KMS-11 (cell line): ENCODE results near the gene FBXO41.

Experiments used
- H2AFZ ChIP-seq: fragments of 200-600 bp; sonication (generic); 2 replicates; pipeline ENCODE4 v1.6.1; 2016; ENCODE audit warnings: antibody characterized with exemption, mixed run types, low read depth
- H3K27ac ChIP-seq: fragments of 200-600 bp; sonication (generic); 2 replicates; pipeline ENCODE4 v1.6.1; 2016; ENCODE audit warnings: mild to moderate bottlenecking, mixed run types
- H3K27me3 ChIP-seq: fragments of 200-600 bp; sonication (generic); 2 replicates; pipeline ENCODE4 v1.6.1; 2017; ENCODE audit warnings: mild to moderate bottlenecking, low read depth, mixed run types, moderate library complexity; ENCODE audit not compliant: insufficient read depth
- H3K36me3 ChIP-seq: fragments of 200-600 bp; sonication (generic); 2 replicates; pipeline ENCODE4 v1.6.1; 2017; ENCODE audit warnings: mild to moderate bottlenecking, mixed run types; ENCODE audit not compliant: insufficient read depth
- H3K4me1 ChIP-seq: fragments of 200-600 bp; sonication (generic); 2 replicates; pipeline ENCODE4 v1.6.1; 2016; ENCODE audit warnings: mild to moderate bottlenecking, low read depth, mixed run types; ENCODE audit not compliant: poor library complexity, severe bottlenecking
- H3K4me2 ChIP-seq: fragments of 200-600 bp; sonication (generic); 2 replicates; pipeline ENCODE4 v1.7.0; 2016; ENCODE audit warnings: mild to moderate bottlenecking, mixed run types
- H3K4me3 ChIP-seq: fragments of 200-600 bp; sonication (generic); IDR thresholded peaks from 2 replicates; pipeline ENCODE4 v1.6.1; 2017; ENCODE audit warnings: low read depth, low read length, mixed read lengths; ENCODE audit not compliant: insufficient read depth
- H3K79me2 ChIP-seq: fragments of 200-600 bp; sonication (generic); 2 replicates; pipeline ENCODE4 v1.6.1; 2016; ENCODE audit warnings: low read depth, mixed run types; ENCODE audit not compliant: insufficient read depth
- H3K9ac ChIP-seq: fragments of 200-600 bp; sonication (generic); 2 replicates; pipeline ENCODE4 v1.6.1; 2016; ENCODE audit warnings: mild to moderate bottlenecking, mixed run types
- H4K20me1 ChIP-seq: fragments of 200-600 bp; sonication (generic); 2 replicates; pipeline ENCODE4 v1.6.1; 2016; ENCODE audit warnings: mild to moderate bottlenecking, mixed run types; ENCODE audit not compliant: insufficient read depth
- TF ChIP-seq, protein P1 (sequence below): fragments of 200-600 bp; sonication (generic); conservative IDR thresholded peaks from 2 replicates; pipeline ENCODE4 v1.6.1; 2017; ENCODE audit warnings: low read depth, mild to moderate bottlenecking, antibody characterized with exemption, low read length, moderate library complexity, mixed read lengths

FBXO41 gene

DNA sequence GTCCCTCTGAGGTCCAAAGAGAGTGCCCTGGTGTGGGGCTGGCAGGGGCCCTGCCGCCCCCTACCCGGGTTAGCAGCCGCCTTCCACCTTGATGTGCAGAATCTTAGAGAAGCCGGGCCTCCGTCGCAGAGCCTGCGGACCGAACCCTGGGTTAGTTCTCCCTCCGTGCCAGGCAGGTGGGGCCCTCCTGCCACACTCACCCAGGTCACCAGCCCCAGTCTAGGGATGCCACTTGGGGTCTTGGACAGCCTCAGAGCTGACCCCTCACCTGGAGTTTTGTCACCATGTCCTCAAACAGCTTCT is 25.4 kb downstream of the FBXO41 start:
- Histone ChIP-seq H3K27me3 (no peaks in the 10 kb centered on the region), H3K4me1 (no peaks in the 10 kb centered on the region), H4K20me1 (no peaks in the 10 kb centered on the region), H3K36me3 (peaks cover 4% of the 10 kb centered on the region; the same call in 1 of the 2 replicates), H3K79me2 (no peaks in the 10 kb centered on the region), H3K4me3 (no peak overlapping the region), H3K27ac (no peak overlapping the region), H3K4me2 (no peak overlapping the region), H3K9ac (no peak overlapping the region), H2AFZ (no peak overlapping the region)
- TF ChIP-seq, protein P1, sequence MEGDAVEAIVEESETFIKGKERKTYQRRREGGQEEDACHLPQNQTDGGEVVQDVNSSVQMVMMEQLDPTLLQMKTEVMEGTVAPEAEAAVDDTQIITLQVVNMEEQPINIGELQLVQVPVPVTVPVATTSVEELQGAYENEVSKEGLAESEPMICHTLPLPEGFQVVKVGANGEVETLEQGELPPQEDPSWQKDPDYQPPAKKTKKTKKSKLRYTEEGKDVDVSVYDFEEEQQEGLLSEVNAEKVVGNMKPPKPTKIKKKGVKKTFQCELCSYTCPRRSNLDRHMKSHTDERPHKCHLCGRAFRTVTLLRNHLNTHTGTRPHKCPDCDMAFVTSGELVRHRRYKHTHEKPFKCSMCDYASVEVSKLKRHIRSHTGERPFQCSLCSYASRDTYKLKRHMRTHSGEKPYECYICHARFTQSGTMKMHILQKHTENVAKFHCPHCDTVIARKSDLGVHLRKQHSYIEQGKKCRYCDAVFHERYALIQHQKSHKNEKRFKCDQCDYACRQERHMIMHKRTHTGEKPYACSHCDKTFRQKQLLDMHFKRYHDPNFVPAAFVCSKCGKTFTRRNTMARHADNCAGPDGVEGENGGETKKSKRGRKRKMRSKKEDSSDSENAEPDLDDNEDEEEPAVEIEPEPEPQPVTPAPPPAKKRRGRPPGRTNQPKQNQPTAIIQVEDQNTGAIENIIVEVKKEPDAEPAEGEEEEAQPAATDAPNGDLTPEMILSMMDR = no peak

DNA sequence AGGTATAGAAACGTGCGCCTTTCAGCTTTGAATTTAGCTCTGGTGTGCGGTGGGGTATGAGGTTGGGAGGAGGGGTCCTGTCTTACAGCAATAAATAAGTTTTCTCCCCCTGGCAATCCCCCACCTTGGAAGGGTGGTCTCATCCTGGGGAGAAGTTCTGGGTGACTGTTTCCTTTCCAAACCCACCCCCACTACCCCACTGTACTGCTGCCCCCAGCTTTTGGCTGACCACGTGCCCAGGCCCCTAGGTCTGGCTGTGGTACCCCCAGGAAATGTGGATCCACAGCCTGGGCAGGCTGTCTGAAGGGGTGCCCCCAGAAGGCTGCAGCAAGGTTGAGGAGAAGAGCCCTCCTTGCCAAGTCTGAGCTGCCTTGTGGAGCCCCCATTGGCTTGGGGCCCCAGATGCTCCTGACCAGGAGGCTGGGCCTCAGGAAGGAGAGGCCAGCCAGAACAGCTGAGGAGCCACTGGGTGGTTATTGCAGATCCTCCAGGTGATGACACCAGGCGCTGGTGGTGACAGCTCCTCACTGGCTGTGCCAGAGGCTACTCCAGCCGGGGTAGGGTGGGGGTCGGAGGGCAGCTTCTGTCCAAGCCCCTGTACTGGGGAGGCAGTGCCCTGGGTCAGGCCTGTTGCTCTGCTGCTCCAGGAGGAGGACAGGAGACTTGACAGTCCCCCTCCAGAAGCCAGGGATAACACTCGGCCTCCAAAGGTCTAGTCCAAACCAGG is 25.9 kb downstream of the FBXO41 start:
- H3K4me1 ChIP-seq = no peaks in the 10 kb centered on the region
- no peaks in the 10 kb centered on the region for H3K27me3 ChIP-seq
- no peak overlapping the region for H3K4me2 ChIP-seq
- H3K9ac ChIP-seq = no peak overlapping the region
- TF ChIP-seq, protein P1 = no peak
- H3K79me2 ChIP-seq = no peaks in the 10 kb centered on the region
- no peak overlapping the region for H2AFZ ChIP-seq
- H4K20me1 ChIP-seq = no peaks in the 10 kb centered on the region
- H3K27ac ChIP-seq = no peak overlapping the region
- H3K4me3 ChIP-seq = no peak overlapping the region
- peaks cover 4% of the 10 kb centered on the region; the same call in 1 of the 2 replicates for H3K36me3 ChIP-seq

DNA sequence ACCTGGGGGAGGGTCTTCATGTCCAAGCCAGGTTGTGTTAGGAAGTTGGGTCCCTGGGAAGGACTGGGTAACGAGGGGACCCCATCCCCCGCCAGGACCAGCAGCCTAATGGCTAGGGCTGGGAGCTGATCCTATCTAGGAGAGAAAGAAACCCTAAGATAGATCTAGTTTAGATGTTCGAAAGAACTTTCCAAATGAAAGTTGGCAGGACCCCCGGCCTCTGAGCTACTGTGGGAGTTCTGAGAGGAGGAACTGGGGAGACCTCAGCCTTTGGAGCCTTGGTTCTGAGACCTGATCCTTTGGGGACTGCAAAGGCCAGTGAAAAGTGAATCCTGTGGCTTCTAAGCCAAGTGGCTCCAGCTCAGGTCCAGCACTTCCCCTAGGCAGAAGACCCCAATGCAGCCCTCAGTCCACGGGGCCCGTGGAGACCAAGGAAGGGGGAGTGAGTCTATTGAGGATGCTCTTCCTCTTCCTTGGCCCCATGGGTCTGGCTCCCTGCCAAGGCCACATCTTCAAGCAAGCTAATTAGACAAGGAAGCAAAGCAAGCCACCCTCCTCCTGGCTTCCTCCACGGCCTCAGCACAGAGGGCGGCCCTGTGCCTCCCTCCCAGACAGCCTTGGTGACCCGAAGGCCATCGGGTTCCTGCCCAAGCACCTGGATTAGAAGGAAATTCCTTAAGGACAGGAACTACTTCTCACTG is 26.7 kb downstream of the FBXO41 start:
- no peak overlapping the region for H3K4me2 ChIP-seq
- H3K4me1 ChIP-seq = no peaks in the 10 kb centered on the region
- no peaks in the 10 kb centered on the region for H4K20me1 ChIP-seq
- no peak overlapping the region for H3K9ac ChIP-seq
- peaks cover 9% of the 10 kb centered on the region; the same call in 1 of the 2 replicates for H3K36me3 ChIP-seq
- no peaks in the 10 kb centered on the region for H3K79me2 ChIP-seq
- no peak overlapping the region for H2AFZ ChIP-seq
- TF ChIP-seq, protein P1 = no peak
- H3K27ac ChIP-seq = no peak overlapping the region
- no peaks in the 10 kb centered on the region for H3K27me3 ChIP-seq
- H3K4me3 ChIP-seq = no peak overlapping the region

DNA sequence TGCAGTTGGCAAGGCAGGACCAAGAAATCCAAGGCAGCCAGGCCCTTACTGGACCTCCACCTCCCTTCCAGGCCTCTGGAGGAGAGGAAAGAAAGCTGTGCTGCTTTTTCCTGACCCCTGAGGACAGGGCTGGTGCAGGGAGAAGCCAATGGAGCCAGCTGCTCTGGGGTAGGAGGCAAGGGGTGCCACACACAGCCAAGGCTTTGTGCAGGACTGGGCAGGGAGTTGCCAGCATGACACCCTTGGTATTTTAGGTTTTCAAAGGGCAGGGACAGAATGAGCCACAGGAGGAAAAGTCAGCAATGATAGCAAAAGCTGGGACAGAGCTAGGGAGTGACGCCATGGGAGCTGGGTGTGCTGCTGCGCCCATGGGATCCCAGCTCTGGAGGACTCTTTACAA is 27.3 kb downstream of the FBXO41 start:
- Histone ChIP-seq H4K20me1 (no peaks in the 10 kb centered on the region), H3K36me3 (peaks cover 11% of the 10 kb centered on the region; the same call in 1 of the 2 replicates), H3K27me3 (no peaks in the 10 kb centered on the region), H3K9ac (no peak overlapping the region), H2AFZ (no peak overlapping the region), H3K4me3 (no peak overlapping the region), H3K4me2 (no peak overlapping the region), H3K27ac (no peak overlapping the region; the same call in 1 of the 2 replicates), H3K79me2 (no peaks in the 10 kb centered on the region), H3K4me1 (no peaks in the 10 kb centered on the region)
- TF ChIP-seq, protein P1 = no peak
